Transverse colon (tissue), 4 donors: ENCODE data around the gene PLXDC2. TPM values are rescaled to one million over a fixed set of nuclear protein-coding genes. Genes with fewer than 3 reads are reported as not detected.

ENCODE experiments used
- DNase-seq: peaks from one replicate; pipeline ENCODE4 v3.0.0-alpha.2; 2019
- H3K27ac ChIP-seq, 4 donors: fragments of 200-600 bp; sonication (generic); 2 replicates each; pipeline ENCODE4 v1.5.1; 2016 to 2018; ENCODE audit warnings: inconsistent platforms in 4 of 4
- H3K27me3 ChIP-seq: fragments of 200-600 bp; sonication (generic); 2 replicates; pipeline ENCODE4 v1.5.1; 2017; ENCODE audit warnings: inconsistent platforms
- H3K36me3 ChIP-seq, 4 donors: fragments of 200-600 bp; sonication (generic); 2 replicates each; pipeline ENCODE4 v1.5.1; 2017 to 2019; ENCODE audit warnings: inconsistent platforms in 4 of 4
- H3K4me1 ChIP-seq, 4 donors: fragments of 200-600 bp; sonication (generic); 2 replicates each; pipeline ENCODE4 v1.5.1; 2017 to 2020; ENCODE audit warnings: inconsistent platforms in 4 of 4
- H3K4me3 ChIP-seq, 4 donors: fragments of 200-600 bp; sonication (generic); 1 replicate in 1 of 4; 2 replicates in 3 of 4; pipeline versions ENCODE4 v1.5.1 to v1.6.1; 2017 to 2019; ENCODE audit warnings: inconsistent platforms in 4 of 4
- H3K9me3 ChIP-seq, 2 donors: fragments of 200-600 bp; sonication (generic); 2 replicates each; pipeline ENCODE4 v1.5.1; 2017 to 2019; ENCODE audit warnings: inconsistent platforms in 2 of 2
- CTCF ChIP-seq, 5 experiments: fragments of 200-600 bp in 3 of 5; fragments of 450-650 bp in 2 of 5; sonication (generic) in 3 of 5; IDR thresholded peaks; 1 replicate in 2 of 5; 2 replicates in 3 of 5; pipeline ENCODE4 v1.5.1; 2016 to 2017; ENCODE audit warnings: antibody characterized with exemption in 5 of 5, inconsistent platforms in 3 of 5, mild to moderate bottlenecking in 2 of 5, moderate library complexity in 1 of 5
- EP300 ChIP-seq: sonication (generic); formaldehyde crosslinking; IDR thresholded peaks from one replicate; pipeline ENCODE4 v1.6.1; 2017; ENCODE audit warnings: antibody characterized with exemption, low read depth
- POLR2A ChIP-seq: fragments of 450-650 bp; IDR thresholded peaks from one replicate; pipeline ENCODE4 v1.6.1; 2016; ENCODE audit warnings: antibody characterized with exemption, mild to moderate bottlenecking, moderate library complexity
- POLR2AphosphoS5 ChIP-seq, 3 donors: sonication (generic); formaldehyde crosslinking; IDR thresholded peaks; one replicate each; pipeline ENCODE4 v1.6.1; 2016; ENCODE audit warnings: antibody characterized with exemption in 3 of 3
- WGBS, 2 donors: methylation state at CpG; one replicate each; pipeline ENCODE4 v1.1.5; 2018; ENCODE audit warnings: low coverage in 1 of 2; 5-methylcytosine and 5-hydroxymethylcytosine counted together
- in situ Hi-C, 4 donors: fragments of 200-750 bp; cut with MboI; loops; one replicate each; pipeline versions ENCODE4 v1.15.0 to v1.15.1; 2017; ENCODE audit warnings: low sequenced_read_pairs in 3 of 4, low pct_ligation_motif_present in 1 of 4, low pct_unique_long_range_greater_than_20kb in 1 of 4
- intact Hi-C: fragments of 100-400 bp; cut with DNase I; formaldehyde crosslinking; loops from one replicate; pipeline ENCODE4 v1.15.1; 2023; ENCODE audit warnings: low total_unique reads
- total RNA-seq, 4 donors: library from RNA; depleted of rRNA; stranded (reverse); fragments of >200 nt; gene quantifications; one replicate each; pipeline ENCODE4 v1.1.0, GENCODE V29; 2016

PLXDC2 gene
- total RNA-seq, 4 donors from 2014 or later: 12.0 to 32.2 (median 20.3) TPM

GRCh38 chr10:20128811-20129210 lies 312.6 kb downstream of the PLXDC2 start:
- Histone ChIP-seq H3K27me3 (no peaks in the 10 kb centered on the region), H3K9me3 (peaks cover 9 to 19% of the 10 kb centered on the region in 2 donors), H3K27ac (no peak overlapping the region), H3K36me3 (no peaks in the 10 kb centered on the region), H3K4me3 (no peak overlapping the region), H3K4me1 (no peaks in the 10 kb centered on the region)
- no peak for TF ChIP-seq EP300
- in situ Hi-C loops (no loop called here), intact Hi-C loops (no loop called here)
- 79 to 93% methylated on average over 2 of the region's 2 CpGs for WGBS, 2 donors
- no peak for DNase-seq

DNA sequence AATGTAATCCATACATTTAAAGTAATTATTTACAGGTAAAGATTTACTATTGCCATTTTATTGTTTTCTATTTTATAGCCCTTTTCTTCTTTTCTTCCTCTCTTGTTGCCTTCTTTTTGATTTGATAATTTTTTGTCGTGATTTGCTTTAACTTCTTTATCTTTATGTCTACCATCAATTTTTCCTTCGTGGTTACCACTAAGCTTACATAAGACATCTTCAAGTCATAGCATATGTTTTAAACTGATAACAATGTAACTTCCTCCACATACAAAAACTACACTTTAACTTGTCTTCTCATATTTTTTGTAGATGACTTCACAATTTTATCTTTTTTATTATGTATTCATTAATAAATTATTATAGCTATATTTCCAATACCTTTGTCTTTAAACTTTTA lies 316.6 kb downstream of the PLXDC2 start:
- Histone ChIP-seq H3K27ac (no peak overlapping the region), H3K4me1 (no peaks in the 10 kb centered on the region), H3K27me3 (no peaks in the 10 kb centered on the region), H3K36me3 (no peaks in the 10 kb centered on the region), H3K4me3 (no peak overlapping the region), H3K9me3 (peaks cover 9 to 26% of the 10 kb centered on the region in 2 donors)
- WGBS, 2 donors: 64 to 80% methylated on average over 2 of the region's 2 CpGs
- intact Hi-C loops (no loop called here), in situ Hi-C loops (no loop called here)
- TF ChIP-seq POLR2AphosphoS5 (IDR thresholded peaks at IDR 0.05) (no peak), CTCF (IDR thresholded peaks at IDR 0.05) (no peak), POLR2A (no peak), EP300 (no peak)
- DNase-seq: no peak

DNA sequence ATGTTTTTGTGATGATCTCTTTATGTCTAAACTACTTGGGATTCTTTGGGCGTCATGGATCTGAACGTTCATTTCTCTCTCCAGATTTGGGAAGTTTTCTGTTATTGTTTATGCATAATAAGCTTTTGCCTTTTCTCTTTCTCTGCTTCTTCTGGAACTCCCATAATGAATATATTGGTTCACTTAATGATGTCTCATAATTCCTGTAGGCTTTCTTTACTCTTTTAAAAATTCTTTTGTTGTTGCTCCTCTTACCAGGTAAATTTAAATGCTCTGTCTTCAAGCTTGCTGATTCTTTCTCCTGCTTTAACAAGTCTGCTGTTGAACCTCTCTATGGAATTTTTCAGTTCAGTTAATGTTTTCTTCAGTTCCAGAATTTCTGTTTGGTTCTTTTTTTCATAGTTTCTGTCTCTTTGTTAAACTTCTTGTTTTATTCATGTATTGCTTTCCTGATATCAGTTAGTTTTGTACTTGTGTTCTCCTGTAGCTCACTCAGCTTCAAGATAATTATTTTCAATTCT lies 317.5 kb downstream of the PLXDC2 start:
- H3K27me3 ChIP-seq: no peaks in the 10 kb centered on the region
- no peak overlapping the region for H3K27ac ChIP-seq
- no peak overlapping the region for H3K4me3 ChIP-seq
- WGBS, 2 donors: 82 to 89% methylated on average over 2 of the region's 2 CpGs
- no peaks in the 10 kb centered on the region for H3K36me3 ChIP-seq
- no peak for DNase-seq
- no peaks in the 10 kb centered on the region for H3K4me1 ChIP-seq
- in situ Hi-C loops: no loop called here
- TF ChIP-seq POLR2AphosphoS5 (IDR thresholded peaks at IDR 0.05) (no peak), EP300 (no peak), POLR2A (no peak), CTCF (IDR thresholded peaks at IDR 0.05) (no peak)
- intact Hi-C loops: no loop called here
- peaks cover 9 to 26% of the 10 kb centered on the region in 2 donors for H3K9me3 ChIP-seq

GRCh38 chr10:20142311-20142710 lies 326.1 kb downstream of the PLXDC2 start:
- intact Hi-C loops (no loop called here), in situ Hi-C loops (no loop called here)
- H3K4me3 ChIP-seq: no peak overlapping the region
- no peaks in the 10 kb centered on the region for H3K27me3 ChIP-seq
- no peak for DNase-seq
- no peak overlapping the region for H3K27ac ChIP-seq
- no peaks in the 10 kb centered on the region for H3K4me1 ChIP-seq
- no peak for TF ChIP-seq POLR2A
- no peak for TF ChIP-seq EP300
- TF ChIP-seq POLR2AphosphoS5 (IDR thresholded peaks at IDR 0.05): no peak
- no peak for TF ChIP-seq CTCF (IDR thresholded peaks at IDR 0.05)
- no peaks in the 10 kb centered on the region for H3K9me3 ChIP-seq
- H3K36me3 ChIP-seq: no peaks in the 10 kb centered on the region

DNA sequence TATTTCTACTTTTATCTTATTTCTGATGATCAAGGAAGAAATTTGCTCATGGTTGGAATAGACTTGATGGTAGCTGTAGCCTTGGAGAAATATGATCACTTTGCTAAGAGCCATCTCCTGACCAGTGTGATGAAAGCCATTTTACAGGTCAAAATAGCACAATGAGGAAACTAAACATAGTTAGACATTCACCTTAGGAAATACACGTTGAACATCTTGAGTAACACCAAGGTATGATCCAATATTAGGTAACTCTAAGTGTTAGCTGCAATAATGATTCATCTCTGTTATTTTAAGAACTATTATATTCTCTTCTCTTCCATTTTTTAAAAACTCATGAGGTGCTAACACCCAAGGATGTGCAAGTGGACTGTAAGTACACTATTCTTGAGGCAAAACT lies 328.0 kb downstream of the PLXDC2 start:
- 71 to 86% methylated on average over 1 of the region's 1 CpG for WGBS, 2 donors
- no peak for DNase-seq
- H3K27ac ChIP-seq: no peak overlapping the region
- intact Hi-C loops: no loop called here
- H3K9me3 ChIP-seq: no peaks in the 10 kb centered on the region
- H3K36me3 ChIP-seq: no peaks in the 10 kb centered on the region
- H3K4me3 ChIP-seq: no peak overlapping the region
- H3K27me3 ChIP-seq: no peaks in the 10 kb centered on the region
- no peak for TF ChIP-seq POLR2A
- TF ChIP-seq EP300: no peak
- TF ChIP-seq CTCF (IDR thresholded peaks at IDR 0.05): no peak
- TF ChIP-seq POLR2AphosphoS5 (IDR thresholded peaks at IDR 0.05): no peak
- in situ Hi-C loops: no loop called here
- no peaks in the 10 kb centered on the region for H3K4me1 ChIP-seq
